Stimulated activated CD4-positive, alpha-beta T cell treated with anti-CD3 and anti-CD28 coated beads, Interleukin-15, amount 100 ng/mL, for 1 hour (primary cell): ENCODE results near the gene RBM20.
"Not testable (repeated sequence)": the region's sequence is repeated elsewhere in the genome, so short reads cannot be mapped to it uniquely, and the experiment has no call there.

Source experiments
- DNase-seq, 2 donors: peaks; one replicate each; pipeline ENCODE4 v3.0.0-alpha.2; 2020; ENCODE audit warnings: low read depth in 1 of 2, low spot score in 1 of 2

RBM20 gene

DNA sequence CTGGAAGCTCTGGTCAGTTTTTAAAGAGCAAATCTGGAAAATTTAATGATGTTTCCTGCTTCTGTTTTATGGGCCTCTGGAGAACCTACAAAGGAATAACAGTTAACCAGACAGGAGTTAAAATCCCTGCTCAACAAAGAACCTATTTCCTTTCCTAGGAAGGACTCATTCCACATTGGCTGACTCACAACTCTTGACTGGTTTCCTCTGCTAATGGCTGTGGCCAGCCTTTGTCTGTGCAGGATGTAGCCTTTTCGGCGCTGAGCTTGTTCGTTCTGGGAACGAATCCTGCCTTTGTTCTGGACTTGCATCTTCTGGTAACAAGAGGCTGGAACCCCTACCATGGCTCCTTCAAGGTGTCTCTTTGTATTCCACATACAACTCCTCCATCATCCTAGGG, 114.8 kb downstream of the RBM20 start:
- DNase-seq, result no peak

DNA sequence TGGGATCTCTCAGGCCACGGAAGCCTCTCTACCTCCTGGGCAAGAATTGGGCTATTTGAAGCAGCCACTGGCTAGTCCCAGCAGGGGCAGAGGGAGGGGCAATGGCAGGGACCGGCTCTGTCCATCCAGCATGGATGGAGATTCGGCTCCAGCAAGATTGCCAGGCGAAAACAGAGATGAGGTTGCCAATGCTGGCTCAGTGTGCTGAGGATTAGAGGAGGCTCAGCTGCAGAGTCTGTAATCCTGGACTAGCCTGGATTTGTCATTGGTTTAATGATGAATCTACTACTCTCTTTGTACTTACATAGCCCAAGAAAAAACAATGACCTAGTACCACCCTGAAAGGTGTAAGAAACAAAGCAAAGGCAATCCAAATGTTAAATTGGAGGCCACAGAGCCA, 115.4 kb downstream of the RBM20 start:
- DNase-seq, result no peak

DNA sequence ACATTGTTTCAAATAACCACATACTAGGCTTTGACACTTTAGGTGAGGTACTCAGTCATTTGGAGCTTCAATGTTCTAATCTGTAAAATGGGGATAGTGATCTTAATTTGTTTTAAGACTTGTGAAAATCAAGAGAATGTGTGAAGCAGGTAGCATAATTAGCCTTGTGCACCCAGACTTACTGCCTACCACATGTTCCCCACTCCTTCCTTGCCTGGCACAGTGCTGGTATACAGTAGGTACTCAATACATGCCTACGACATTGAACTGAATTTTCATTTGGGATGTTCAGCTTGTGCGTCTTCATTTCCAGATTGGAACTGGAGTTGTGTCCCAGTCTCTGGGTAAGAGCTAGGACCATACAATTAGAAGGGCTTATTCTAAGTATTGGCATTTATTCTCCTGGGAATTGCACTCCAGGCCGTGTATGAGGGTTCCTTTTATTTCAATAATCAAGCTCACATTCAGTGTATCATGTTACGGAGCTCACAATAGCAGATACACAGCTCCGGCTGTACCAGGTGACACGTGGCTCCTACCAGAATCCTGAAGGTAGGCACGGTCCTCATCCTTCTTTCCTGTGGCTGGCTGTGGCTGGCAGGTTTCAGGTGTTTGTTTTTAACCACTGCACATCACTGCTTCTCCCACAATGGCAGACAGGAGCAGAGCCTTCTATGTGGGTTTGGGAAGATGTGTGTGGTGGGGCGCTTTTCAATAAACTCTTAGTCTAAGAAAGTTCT, 118.1 kb downstream of the RBM20 start:
- DNase-seq, result no peak

DNA sequence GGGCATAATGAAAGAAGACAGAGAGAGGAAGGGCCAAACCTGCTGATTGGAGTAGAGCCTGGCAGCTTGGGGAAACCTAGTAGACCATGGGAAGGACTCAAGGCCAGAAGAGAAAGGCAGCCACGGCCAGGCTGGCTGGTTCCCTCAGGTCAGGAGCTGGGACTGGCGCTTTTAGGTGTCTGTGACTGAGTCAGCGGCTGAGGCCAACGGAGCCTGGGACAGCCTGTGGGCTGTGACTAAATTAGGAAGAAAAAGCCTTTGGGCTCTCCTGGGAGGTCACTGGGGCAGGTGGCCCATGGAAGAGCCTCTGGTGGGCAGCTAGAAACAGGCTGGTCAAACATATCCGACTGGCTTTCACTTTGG, 118.7 kb downstream of the RBM20 start:
- no peak for DNase-seq

DNA sequence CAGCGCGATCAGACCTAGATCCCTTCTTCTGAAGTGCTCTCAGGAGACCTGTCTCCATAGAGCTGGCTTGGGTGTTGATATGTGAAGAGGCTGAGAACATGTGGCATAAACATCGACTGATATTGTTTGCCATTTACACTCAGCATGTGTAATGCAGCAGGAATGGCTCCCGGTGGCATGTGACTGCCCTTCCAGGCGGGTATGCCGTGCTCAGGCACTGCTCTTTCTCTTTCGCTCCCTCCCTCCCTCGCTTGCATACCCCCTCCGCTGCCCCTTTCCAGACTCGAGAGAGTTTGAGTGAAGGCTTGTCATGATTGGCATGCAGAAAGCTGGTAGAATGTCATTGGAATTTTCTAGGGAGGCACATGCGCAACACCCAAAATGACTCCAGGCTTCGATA, 120.2 kb downstream of the RBM20 start:
- DNase-seq, result no peak

DNA sequence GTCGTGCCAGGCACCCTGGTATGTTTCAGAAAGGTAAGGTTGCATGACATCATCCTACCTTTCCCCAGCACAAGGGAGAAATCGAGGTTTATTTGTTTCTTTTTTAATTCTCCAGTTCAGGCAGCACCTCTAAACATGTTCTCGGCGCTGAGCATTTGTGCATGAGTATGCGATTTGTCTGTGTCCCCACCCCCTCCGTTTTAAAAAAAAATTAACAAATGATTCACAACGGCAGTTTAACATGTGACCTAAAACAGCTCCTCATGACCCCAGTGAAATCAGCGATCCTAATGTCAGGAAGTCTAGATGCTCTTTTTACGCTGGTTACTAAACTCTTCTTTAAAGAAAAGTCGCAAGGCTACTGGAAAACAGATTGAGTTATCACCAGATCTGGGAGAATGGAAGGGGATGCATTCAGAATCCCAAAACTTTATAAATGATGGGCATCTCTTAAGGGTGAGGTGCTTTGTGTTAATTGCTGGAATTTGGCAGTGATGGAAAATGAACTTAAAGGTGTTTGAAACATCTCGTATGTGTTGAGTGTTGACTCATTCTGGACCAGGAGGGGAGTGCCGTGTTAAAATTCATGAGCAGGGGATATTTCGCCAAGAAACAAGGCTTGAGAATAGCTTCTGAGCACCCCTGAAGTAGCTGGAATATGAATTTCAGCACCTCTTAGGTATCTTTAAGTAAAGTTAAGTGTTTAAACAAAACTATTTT, 120.8 kb downstream of the RBM20 start:
- no peak for DNase-seq

DNA sequence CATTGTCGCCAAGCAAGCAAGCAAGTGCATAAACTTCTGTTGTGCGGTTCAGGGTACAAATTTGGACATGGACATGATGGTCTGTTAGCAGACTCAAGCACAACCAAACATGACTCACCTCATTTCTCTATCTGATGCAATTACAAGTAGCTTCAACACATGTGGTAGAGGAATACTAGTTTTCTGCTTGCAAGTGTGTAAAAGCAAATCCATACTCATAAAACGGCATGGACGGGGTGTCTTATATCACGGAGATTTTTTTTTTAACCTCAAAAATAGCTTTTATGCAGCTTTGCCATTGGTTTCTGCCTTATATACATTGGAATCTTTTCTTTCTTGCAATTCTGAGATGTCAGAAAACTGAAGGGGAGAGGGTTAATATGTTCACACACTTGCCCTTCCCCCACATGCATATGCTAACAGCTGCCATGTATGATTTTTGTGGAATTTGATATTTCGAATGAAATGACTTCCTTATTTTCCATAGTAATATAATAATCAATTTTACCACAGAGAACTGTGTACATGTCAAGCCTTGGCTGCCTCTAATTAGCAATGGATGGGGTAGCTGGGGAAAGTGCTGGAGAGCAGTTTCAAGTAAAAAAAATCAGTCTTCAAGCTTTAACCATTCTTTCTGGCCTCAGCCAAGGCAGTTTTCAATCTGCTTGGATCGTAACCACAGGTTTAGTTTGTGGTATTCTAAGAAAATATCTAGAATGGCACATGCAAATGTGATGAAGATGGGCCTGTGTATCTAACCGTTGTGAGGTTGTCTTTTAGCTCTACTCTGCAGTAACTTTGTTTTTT, 121.6 kb downstream of the RBM20 start:
- no peak for DNase-seq

DNA sequence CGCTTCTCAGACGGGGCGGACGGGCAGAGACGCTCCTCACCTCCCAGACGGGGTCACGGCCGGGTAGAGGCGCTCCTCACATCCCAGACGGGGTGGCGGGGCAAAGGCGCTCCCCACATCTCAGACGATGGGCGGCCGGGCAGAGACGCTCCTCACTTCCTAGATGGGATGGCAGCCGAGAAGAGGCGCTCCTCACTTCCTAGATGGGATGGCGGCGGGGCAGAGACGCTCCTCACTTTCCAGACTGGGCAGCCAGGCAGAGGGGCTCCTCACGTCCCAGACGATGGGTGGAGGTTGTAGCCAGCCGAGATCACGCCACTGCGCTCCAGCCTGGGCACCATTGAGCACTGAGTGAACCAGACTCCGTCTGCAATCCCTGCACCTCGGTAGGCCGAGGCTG, 123.5 kb downstream of the RBM20 start:
- not testable (repeated sequence) for DNase-seq

DNA sequence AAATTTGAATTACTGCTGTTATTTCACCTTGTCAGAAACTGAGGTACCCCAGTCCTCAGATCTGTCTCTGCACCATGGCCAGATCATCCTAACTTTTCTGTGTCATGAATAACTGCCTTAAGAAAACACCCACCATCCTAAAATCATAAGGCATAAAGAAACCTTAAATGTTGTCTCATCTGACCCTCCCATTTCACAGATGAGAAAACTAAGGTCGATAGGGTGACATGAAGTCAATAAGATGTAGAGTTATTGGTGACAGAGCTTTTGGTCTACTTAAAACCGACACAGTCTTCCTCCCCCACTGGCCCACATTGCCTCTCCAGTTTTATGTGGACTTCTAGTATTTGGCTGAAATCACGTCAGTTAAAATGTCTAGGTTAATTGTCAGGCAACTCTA, 126.1 kb downstream of the RBM20 start:
- DNase-seq, result no peak

DNA sequence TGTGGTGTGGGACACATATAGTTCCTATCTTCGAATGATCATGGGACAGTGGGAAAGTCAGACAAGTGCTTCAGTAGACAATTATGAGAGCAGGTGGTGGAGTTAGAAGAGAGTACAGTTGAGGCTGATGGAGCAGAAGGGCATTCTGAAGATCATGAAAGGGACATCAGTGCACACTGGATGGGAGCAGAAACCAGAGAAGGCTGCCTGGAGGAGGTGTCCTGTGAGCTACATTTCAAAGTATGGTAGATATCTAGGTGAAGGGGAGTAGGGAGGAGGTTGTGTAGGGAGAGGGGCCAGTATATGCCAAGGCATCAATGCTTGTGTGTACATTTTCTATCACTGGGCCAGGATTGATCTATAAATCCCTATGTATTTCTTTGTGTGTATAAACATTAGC, 127.3 kb downstream of the RBM20 start:
- no peak for DNase-seq

DNA sequence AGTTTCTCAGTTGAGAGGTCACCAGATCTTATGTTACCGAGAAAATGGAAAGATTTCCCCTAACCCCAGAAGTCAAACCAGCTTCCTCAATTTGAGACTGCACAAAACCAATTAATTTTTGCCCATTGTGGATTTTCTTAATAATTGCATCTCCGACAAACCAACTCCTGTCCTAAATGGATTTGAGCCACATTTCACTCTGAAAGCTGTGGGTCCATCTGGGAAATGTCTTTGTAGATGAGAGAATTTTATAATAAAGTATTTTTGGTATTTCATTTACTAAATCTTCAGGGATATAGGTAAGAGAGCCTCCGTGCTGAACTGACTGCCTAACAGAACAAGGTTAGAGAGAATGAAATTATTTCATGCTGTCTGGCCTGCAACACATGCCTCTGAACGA, 127.9 kb downstream of the RBM20 start:
- no peak for DNase-seq

DNA sequence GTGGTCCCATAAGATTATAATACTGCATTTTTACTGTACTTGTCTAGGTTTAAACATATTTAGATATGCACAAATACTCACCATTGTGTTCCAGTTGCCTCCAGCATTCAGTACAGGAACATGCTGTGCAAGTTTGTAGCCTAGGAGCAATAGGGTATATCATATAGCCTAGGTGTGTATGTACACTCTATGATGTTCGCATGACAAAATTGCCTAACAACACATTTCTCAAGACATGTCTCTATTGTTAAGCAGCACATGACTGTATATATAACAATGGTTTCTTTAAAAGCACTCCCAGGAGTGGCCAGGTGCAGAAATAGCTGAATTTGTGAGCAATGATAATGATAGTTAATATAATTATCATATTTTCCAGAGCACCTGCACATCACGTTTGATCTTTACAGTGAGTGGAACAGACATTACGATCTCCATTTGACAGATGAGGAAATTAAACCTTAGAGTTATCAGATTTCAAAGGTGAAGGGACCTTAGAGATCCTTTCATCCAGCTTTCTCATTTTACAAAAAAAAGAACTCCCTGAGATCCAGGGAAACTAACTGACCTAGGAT, 128.4 kb downstream of the RBM20 start:
- DNase-seq, result no peak

DNA sequence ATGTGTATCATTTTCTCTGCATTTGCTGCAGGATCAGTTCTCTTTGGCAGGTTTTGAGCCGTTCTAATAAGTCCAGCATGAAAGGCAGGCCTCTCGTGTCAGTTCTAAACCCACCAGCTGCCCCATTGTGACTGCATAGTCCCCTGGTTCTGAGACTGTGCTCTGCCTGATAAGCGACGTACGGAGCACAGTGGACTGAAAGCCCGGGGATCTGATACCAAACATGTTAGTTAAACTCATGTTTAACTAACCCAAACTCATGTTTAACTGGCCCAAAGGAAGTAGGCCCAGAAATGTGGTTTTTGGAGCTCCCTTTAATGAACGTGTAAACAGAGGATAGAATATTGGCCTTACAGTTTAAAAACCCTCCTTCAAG, 129.5 kb downstream of the RBM20 start:
- DNase-seq, result no peak

DNA sequence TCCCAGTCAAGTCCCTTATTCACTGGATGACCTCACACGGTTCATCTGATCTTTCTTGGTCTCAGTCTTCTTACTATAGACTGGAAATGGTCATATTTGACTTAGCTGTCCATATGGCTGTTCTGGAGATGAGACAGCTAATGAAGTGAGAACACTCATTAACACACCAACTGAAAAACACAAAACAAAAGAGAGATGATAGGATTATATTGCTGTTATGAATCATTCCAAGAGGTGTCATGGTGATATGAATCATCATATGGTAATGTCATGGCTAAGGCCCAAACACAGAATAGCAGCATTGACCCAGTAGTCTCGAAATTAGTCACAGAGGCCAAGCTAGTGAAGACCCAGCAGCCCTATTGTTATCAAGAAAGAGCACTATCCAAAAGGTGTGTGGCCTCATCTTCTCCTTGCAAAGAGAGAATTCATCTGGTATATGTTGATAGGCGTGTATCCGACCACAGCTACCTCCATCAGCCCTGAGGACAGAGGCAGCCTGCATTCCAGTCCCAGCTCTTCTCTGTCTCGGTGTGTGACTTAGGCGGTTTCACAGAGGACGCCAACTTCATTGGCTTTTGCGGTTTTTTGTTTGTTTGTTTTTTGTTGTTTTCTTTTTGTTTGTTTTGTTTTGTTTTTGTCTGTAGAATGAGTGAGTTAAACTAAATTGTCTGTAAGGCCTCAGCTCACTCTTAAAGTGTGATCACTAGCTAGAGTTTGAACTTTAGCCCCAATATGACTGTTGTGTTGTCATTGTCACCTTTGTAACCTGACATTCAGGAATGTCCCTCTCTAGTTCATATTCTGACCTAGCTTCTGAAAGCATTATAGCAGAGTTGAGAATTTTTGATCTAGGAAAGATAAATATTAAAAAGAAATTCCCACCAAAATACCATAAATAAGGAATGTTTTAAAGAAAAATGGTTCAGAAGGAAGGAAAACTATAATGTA, 130.2 kb downstream of the RBM20 start:
- DNase-seq, result no peak

DNA sequence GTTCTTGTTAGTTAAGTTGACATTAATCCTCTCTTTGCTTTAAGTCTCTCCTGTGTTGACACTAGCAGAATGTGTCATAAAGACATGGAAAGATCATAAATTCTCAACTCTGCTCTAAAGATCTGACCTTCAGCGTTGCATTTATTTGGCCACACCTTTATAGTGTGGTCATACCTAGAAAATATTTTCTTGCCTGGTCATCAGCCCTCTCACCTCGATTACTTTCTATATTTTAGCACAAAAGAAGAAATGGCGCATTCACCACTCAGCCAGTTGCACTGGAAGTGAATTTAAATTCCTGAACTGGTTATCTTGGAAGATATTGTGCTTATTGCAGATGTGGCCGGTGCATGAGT, 130.9 kb downstream of the RBM20 start:
- no peak for DNase-seq

DNA sequence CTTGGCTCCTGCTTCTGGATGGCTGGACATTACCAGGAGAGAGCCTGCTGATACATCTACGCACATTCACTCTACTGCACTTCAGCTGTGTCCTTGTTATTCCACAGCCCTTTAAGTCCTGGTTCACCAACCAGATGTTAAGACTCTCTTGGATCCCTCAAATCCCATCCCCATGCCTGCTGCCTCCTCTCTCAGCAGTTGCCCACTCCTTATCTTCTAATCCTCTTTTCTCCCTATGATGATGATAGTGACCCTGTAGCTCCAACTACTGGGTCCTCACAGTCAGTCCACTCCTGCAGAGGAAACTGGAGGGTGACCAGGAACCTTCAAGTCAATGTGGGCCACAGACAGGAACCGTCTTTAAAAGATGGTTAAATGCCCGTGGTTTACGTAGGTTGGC, 131.3 kb downstream of the RBM20 start:
- DNase-seq, result no peak

DNA sequence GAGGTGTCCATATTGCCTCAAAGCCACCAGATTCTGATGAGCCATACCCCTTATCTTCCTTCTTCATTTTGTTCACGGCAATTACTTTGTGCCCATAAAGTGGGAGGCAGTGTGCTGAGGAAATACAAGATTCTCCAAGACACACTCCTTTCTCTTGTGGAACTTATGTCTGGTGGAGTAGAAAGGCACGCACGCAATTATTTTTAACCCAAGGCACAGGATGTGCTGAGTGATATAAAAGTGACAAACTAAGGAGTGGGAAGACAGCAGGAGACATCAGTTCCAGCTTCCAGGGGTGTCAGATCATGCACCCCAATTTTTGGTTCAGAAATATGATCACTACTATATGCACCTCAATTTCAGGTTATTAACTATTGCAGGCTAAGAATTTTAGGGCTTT, 132.9 kb downstream of the RBM20 start:
- DNase-seq, result no peak

DNA sequence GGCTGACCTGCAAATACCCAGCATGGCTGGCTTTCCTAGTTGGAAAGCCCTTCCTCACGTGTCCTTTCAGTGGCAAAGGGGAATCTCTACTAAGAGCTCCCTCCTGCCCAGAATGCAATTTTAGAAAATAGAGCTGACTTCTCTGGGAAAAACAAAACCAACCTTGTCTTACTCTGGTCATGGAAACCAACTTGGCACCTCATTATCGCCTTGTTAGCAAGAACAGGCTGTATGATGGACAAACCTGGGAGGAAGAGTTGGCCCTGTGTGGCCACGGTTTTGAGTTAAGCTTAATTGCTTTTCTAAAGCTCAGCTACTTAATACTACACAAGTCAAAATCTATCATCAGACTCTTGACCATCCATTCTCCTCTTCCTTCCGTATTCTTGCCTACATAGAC, 133.5 kb downstream of the RBM20 start:
- DNase-seq, result no peak

DNA sequence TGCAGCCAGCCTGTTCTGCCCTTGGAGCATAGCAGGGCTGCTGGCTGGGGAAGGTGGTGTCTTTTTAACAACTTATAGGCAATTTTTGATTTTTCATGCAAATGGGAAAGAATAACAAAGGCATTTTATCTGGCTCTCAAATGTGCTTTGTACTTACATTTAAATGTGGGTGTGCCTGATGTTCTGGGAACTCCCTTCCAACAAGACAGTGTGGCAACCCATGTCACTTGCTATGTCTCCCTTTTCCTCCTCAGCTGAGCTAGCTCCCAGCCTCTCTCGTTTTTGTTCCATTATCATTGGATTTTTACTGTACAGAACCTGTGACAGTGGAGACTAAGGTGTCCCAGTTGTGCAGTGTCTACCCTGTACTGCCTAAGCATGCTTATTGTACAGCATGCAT, 134.1 kb downstream of the RBM20 start:
- no peak for DNase-seq

DNA sequence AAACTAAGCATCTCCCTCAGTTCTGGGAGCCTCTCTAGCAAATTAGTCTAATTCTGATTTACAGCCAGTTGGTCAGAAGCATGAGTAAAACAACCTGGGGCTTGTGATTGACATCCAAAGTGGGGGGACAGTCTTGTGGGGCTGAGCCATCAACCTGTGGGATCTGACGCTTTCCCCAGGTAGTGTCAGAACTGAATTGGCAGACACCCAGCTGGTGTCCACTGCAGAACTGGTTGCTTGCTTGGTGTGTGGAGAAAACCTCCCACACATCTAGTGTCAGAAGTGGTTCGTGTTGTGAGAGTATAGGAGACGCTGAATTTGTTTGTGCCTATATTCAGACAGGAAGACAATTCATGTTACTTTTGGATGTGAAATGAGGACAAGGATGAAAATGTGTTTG, 135.4 kb downstream of the RBM20 start:
- no peak for DNase-seq

DNA sequence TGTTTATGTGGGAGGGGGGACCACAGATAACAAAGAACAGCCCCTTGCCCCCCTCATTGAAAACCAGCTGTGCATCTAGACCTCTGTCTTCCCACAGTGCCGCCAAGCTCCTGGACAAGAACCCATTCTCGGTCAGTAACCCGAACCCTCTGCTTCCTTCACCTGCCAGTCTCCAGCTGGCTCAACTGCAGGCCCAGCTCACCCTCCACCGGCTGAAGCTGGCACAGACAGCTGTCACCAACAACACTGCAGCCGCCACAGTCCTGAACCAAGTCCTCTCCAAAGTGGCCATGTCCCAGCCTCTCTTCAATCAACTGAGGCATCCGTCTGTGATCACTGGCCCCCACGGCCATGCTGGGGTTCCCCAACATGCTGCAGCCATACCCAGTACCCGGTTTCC, 136.6 kb downstream of the RBM20 start:
- DNase-seq, result no peak
